ENCODE measurements around the gene PDHA2. TPM values are rescaled to one million over a fixed set of nuclear protein-coding genes. Genes with fewer than 3 reads are reported as not detected.
"Not testable (repeated sequence)": the region's sequence is repeated elsewhere in the genome, so short reads cannot be mapped to it uniquely, and the experiment has no call there.

PDHA2 gene
- total and polyA plus RNA-seq, 4 experiments from 2014 or later = not detected

GRCh38 chr4:95835672-95836071 lies 4.2 kb upstream of the PDHA2 start:
- no peaks in the 10 kb centered on the region for H3K4me1 ChIP-seq (ENCODE audit: insufficient read depth, low read length)
- no peaks in the 10 kb centered on the region for H3K9me3 ChIP-seq (ENCODE audit: control insufficient read depth in 1 of 2, low read length in 2 of 2)
- CTCF ChIA-PET (ENCODE audit: partially characterized antibody) = no interaction called here
- H3K36me3 ChIP-seq (ENCODE audit: insufficient read depth, low read length) = no peaks in the 10 kb centered on the region
- intact Hi-C loops (cut with micrococcal nuclease) = no loop called here
- no peaks in the 10 kb centered on the region for H3K27me3 ChIP-seq (ENCODE audit: insufficient read depth, low read length)
- H3K4me3 ChIP-seq (ENCODE audit: low read length in 2 of 2) = no peak overlapping the region
- Mint-ChIP-seq H3K4me3 (no peak overlapping the region), H3K36me3 (no peaks in the 10 kb centered on the region), H3K9me3 (peaks cover 0 to 5% (median under 1%) of the 10 kb centered on the region in 8 donors), H3K27me3 (no peaks in the 10 kb centered on the region), H3K27ac (no peak overlapping the region), H3K4me1 (no peaks in the 10 kb centered on the region)
- POLR2A ChIA-PET (ENCODE audit: partially characterized antibody) = no interaction called here
- no peak overlapping the region for H3K27ac ChIP-seq (ENCODE audit: low read depth, low read length)
- DNase-seq = no peak

- H3K27ac Mint-ChIP-seq = no peak overlapping the region
- H3K4me1 Mint-ChIP-seq = no peaks in the 10 kb centered on the region
- no peaks in the 10 kb centered on the region for H3K27me3 ChIP-seq (ENCODE audit: insufficient read depth, low read length)
- ChIA-PET POLR2A (ENCODE audit: partially characterized antibody) (no interaction called here), CTCF (ENCODE audit: partially characterized antibody) (no interaction called here)
- H3K4me3 ChIP-seq (ENCODE audit: low read length in 2 of 2) = no peak overlapping the region
- H3K4me3 Mint-ChIP-seq = no peak overlapping the region
- H3K4me1 ChIP-seq (ENCODE audit: insufficient read depth, low read length) = no peaks in the 10 kb centered on the region
- H3K27ac ChIP-seq (ENCODE audit: low read depth, low read length) = no peak overlapping the region
- no peaks in the 10 kb centered on the region for H3K9me3 ChIP-seq (ENCODE audit: control insufficient read depth in 1 of 2, low read length in 2 of 2)
- no peaks in the 10 kb centered on the region for H3K36me3 ChIP-seq (ENCODE audit: insufficient read depth, low read length)
- peaks cover 0 to 10% (median under 1%) of the 10 kb centered on the region in 8 donors for H3K9me3 Mint-ChIP-seq
- no peaks in the 10 kb centered on the region for H3K27me3 Mint-ChIP-seq
- no peak for DNase-seq
- no peaks in the 10 kb centered on the region for H3K36me3 Mint-ChIP-seq
- intact Hi-C loops (cut with micrococcal nuclease) = no loop called here
Observed at GRCh38 chr4:95838192-95838591, 1.7 kb upstream of the PDHA2 start.

GRCh38 chr4:95847908-95848460 lies 8.1 kb downstream of the PDHA2 start:
- no peak for DNase-seq
- intact Hi-C loops (cut with micrococcal nuclease) = no loop called here
- Histone ChIP-seq H3K4me1 (ENCODE audit: insufficient read depth, low read length) (no peaks in the 10 kb centered on the region), H3K27me3 (ENCODE audit: insufficient read depth, low read length) (no peaks in the 10 kb centered on the region), H3K9me3 (ENCODE audit: control insufficient read depth in 1 of 2, low read length in 2 of 2) (no peaks in the 10 kb centered on the region), H3K27ac (ENCODE audit: low read depth, low read length) (no peak overlapping the region), H3K4me3 (ENCODE audit: low read length in 2 of 2) (no peak overlapping the region), H3K36me3 (ENCODE audit: insufficient read depth, low read length) (no peaks in the 10 kb centered on the region)
- Mint-ChIP-seq H3K4me1 (no peaks in the 10 kb centered on the region), H3K27me3 (no peaks in the 10 kb centered on the region), H3K27ac (no peak overlapping the region), H3K4me3 (no peak overlapping the region), H3K36me3 (no peaks in the 10 kb centered on the region), H3K9me3 (peaks cover 0 to 5% (median under 1%) of the 10 kb centered on the region in 8 donors)
- POLR2A ChIA-PET (ENCODE audit: partially characterized antibody) = no interaction called here
- CTCF ChIA-PET (ENCODE audit: partially characterized antibody) = no interaction called here

- no peak overlapping the region for H3K27ac ChIP-seq (ENCODE audit: low read depth, low read length)
- no peaks in the 10 kb centered on the region for H3K36me3 ChIP-seq (ENCODE audit: insufficient read depth, low read length)
- no peaks in the 10 kb centered on the region for H3K36me3 Mint-ChIP-seq
- intact Hi-C loops (cut with micrococcal nuclease) = no loop called here
- DNase-seq = no peak
- H3K27me3 ChIP-seq (ENCODE audit: insufficient read depth, low read length) = no peaks in the 10 kb centered on the region
- no peaks in the 10 kb centered on the region for H3K4me1 Mint-ChIP-seq
- H3K4me1 ChIP-seq (ENCODE audit: insufficient read depth, low read length) = no peaks in the 10 kb centered on the region
- no peaks in the 10 kb centered on the region for H3K9me3 ChIP-seq (ENCODE audit: control insufficient read depth in 1 of 2, low read length in 2 of 2)
- ChIA-PET CTCF (ENCODE audit: partially characterized antibody) (no interaction called here), POLR2A (ENCODE audit: partially characterized antibody) (no interaction called here)
- H3K9me3 Mint-ChIP-seq = peaks cover 0 to 5% (median 1%) of the 10 kb centered on the region in 8 donors
- H3K4me3 ChIP-seq (ENCODE audit: low read length in 2 of 2) = no peak overlapping the region
- no peaks in the 10 kb centered on the region for H3K27me3 Mint-ChIP-seq
- no peak overlapping the region for H3K4me3 Mint-ChIP-seq
- no peak overlapping the region for H3K27ac Mint-ChIP-seq
Observed at GRCh38 chr4:95850161-95850560, 10.3 kb downstream of the PDHA2 start.

- Mint-ChIP-seq H3K36me3 (no peaks in the 10 kb centered on the region), H3K4me3 (no peak overlapping the region), H3K27me3 (no peaks in the 10 kb centered on the region), H3K27ac (no peak overlapping the region), H3K4me1 (no peaks in the 10 kb centered on the region), H3K9me3 (peaks cover 0 to 5% (median 1%) of the 10 kb centered on the region in 8 donors)
- H3K4me1 ChIP-seq (ENCODE audit: insufficient read depth, low read length) = no peaks in the 10 kb centered on the region
- CTCF ChIA-PET (ENCODE audit: partially characterized antibody) = no interaction called here
- H3K27me3 ChIP-seq (ENCODE audit: insufficient read depth, low read length) = no peaks in the 10 kb centered on the region
- H3K27ac ChIP-seq (ENCODE audit: low read depth, low read length) = no peak overlapping the region
- H3K9me3 ChIP-seq (ENCODE audit: control insufficient read depth in 1 of 2, low read length in 2 of 2) = no peaks in the 10 kb centered on the region
- intact Hi-C loops (cut with micrococcal nuclease) = no loop called here
- H3K36me3 ChIP-seq (ENCODE audit: insufficient read depth, low read length) = no peaks in the 10 kb centered on the region
- POLR2A ChIA-PET (ENCODE audit: partially characterized antibody) = no interaction called here
- DNase-seq = no peak
- H3K4me3 ChIP-seq (ENCODE audit: low read length in 2 of 2) = no peak overlapping the region
Observed at GRCh38 chr4:95857761-95858160, 17.9 kb downstream of the PDHA2 start.

GRCh38 chr4:95867919-95868318 lies 28.0 kb downstream of the PDHA2 start:
- H3K4me3 ChIP-seq (ENCODE audit: low read length in 2 of 2) = no peak overlapping the region
- CTCF ChIA-PET (ENCODE audit: partially characterized antibody) = no interaction called here
- intact Hi-C loops (cut with micrococcal nuclease) = no loop called here
- POLR2A ChIA-PET (ENCODE audit: partially characterized antibody) = no interaction called here
- H3K4me1 ChIP-seq (ENCODE audit: insufficient read depth, low read length) = no peaks in the 10 kb centered on the region
- H3K27ac ChIP-seq (ENCODE audit: low read depth, low read length) = no peak overlapping the region
- no peaks in the 10 kb centered on the region for H3K27me3 ChIP-seq (ENCODE audit: insufficient read depth, low read length)
- peaks cover 0 to 10% of the 10 kb centered on the region in 2 donors for H3K9me3 ChIP-seq (ENCODE audit: control insufficient read depth in 1 of 2, low read length in 2 of 2)
- no peaks in the 10 kb centered on the region for H3K36me3 Mint-ChIP-seq
- H3K9me3 Mint-ChIP-seq = peaks cover 4 to 32% (median 14%) of the 10 kb centered on the region in 8 donors
- H3K36me3 ChIP-seq (ENCODE audit: insufficient read depth, low read length) = no peaks in the 10 kb centered on the region
- H3K4me1 Mint-ChIP-seq = no peaks in the 10 kb centered on the region
- H3K4me3 Mint-ChIP-seq = no peak overlapping the region
- no peak for DNase-seq
- no peaks in the 10 kb centered on the region for H3K27me3 Mint-ChIP-seq
- no peak overlapping the region for H3K27ac Mint-ChIP-seq

GRCh38 chr4:95869414-95869813 lies 29.5 kb downstream of the PDHA2 start:
- CTCF ChIA-PET (ENCODE audit: partially characterized antibody); H3K4me3 Mint-ChIP-seq; intact Hi-C loops (cut with micrococcal nuclease); H3K27ac Mint-ChIP-seq; H3K4me3 ChIP-seq (ENCODE audit: low read length in 2 of 2); H3K36me3 ChIP-seq (ENCODE audit: insufficient read depth, low read length); H3K36me3 Mint-ChIP-seq; POLR2A ChIA-PET (ENCODE audit: partially characterized antibody); H3K4me1 ChIP-seq (ENCODE audit: insufficient read depth, low read length); H3K27ac ChIP-seq (ENCODE audit: low read depth, low read length); H3K4me1 Mint-ChIP-seq; H3K27me3 ChIP-seq (ENCODE audit: insufficient read depth, low read length); DNase-seq; H3K27me3 Mint-ChIP-seq: not testable (repeated sequence)
- H3K9me3 Mint-ChIP-seq = peaks cover 4 to 32% (median 12%) of the 10 kb centered on the region in 8 donors
- peaks cover 0 to 10% of the 10 kb centered on the region in 2 donors for H3K9me3 ChIP-seq (ENCODE audit: control insufficient read depth in 1 of 2, low read length in 2 of 2)

GRCh38 chr4:95869961-95870500 lies 30.1 kb downstream of the PDHA2 start:
- CTCF ChIA-PET (ENCODE audit: partially characterized antibody) = no interaction called here
- POLR2A ChIA-PET (ENCODE audit: partially characterized antibody) = no interaction called here
- no peaks in the 10 kb centered on the region for H3K36me3 ChIP-seq (ENCODE audit: insufficient read depth, low read length)
- H3K9me3 Mint-ChIP-seq = peaks cover 4 to 32% (median 12%) of the 10 kb centered on the region in 8 donors
- H3K27me3 Mint-ChIP-seq = no peaks in the 10 kb centered on the region
- no peaks in the 10 kb centered on the region for H3K4me1 ChIP-seq (ENCODE audit: insufficient read depth, low read length)
- H3K4me3 ChIP-seq (ENCODE audit: low read length in 2 of 2) = no peak overlapping the region
- no peaks in the 10 kb centered on the region for H3K27me3 ChIP-seq (ENCODE audit: insufficient read depth, low read length)
- no peaks in the 10 kb centered on the region for H3K4me1 Mint-ChIP-seq
- H3K36me3 Mint-ChIP-seq = no peaks in the 10 kb centered on the region
- no peak overlapping the region for H3K4me3 Mint-ChIP-seq
- H3K27ac ChIP-seq (ENCODE audit: low read depth, low read length) = no peak overlapping the region
- H3K27ac Mint-ChIP-seq = no peak overlapping the region
- no peak for DNase-seq
- H3K9me3 ChIP-seq (ENCODE audit: control insufficient read depth in 1 of 2, low read length in 2 of 2) = peaks cover 0 to 10% of the 10 kb centered on the region in 2 donors
- intact Hi-C loops (cut with micrococcal nuclease) = no loop called here
